ENCODE data around the gene NCAM2.

Gene NCAM2

DNA sequence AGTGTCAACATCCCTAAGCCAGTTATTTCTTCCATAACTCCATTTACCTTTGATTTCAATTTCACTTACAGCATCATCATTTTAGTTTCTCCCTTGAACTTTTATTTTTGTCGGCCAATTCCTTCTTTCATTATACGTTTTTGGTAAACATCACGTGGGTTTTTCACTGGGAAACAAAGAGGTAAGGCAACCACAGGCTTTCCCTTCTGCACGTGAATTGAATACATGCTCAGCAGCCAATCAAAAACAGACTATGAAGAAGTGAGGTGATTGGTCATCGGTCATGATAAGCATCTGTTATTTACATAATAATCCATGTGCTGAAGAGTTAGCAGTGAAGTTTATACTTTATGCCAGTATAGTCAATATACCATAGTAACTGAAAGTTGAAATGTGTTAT is 98.7 kb downstream of the NCAM2 start:
- no peak for DNase-seq (ENCODE audit: low spot score)
- Histone ChIP-seq H3K4me3 (no peak overlapping the region), H3K27ac (no peak overlapping the region)
- TF ChIP-seq, protein P1, sequence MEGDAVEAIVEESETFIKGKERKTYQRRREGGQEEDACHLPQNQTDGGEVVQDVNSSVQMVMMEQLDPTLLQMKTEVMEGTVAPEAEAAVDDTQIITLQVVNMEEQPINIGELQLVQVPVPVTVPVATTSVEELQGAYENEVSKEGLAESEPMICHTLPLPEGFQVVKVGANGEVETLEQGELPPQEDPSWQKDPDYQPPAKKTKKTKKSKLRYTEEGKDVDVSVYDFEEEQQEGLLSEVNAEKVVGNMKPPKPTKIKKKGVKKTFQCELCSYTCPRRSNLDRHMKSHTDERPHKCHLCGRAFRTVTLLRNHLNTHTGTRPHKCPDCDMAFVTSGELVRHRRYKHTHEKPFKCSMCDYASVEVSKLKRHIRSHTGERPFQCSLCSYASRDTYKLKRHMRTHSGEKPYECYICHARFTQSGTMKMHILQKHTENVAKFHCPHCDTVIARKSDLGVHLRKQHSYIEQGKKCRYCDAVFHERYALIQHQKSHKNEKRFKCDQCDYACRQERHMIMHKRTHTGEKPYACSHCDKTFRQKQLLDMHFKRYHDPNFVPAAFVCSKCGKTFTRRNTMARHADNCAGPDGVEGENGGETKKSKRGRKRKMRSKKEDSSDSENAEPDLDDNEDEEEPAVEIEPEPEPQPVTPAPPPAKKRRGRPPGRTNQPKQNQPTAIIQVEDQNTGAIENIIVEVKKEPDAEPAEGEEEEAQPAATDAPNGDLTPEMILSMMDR (IDR thresholded peaks at IDR 0.05): no peak

DNA sequence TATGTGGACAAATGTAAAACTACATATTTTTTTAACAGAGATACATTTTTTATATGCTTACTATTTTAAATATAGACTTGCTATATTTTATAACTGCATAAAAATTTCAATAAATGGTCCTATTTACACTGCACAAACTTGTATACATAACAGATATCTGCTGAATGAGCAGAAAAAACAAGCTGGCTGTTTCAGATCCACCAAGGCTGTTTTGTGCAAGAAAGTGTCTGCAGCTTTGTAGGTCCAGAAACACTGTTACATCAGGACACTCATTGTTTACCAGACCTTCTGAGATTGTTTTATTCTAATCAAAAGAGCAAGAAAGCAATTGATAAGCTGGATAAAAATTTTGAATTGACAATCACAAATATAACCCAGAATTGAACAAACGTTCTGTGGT is 99.3 kb downstream of the NCAM2 start:
- TF ChIP-seq, protein P1 (IDR thresholded peaks at IDR 0.05): no peak
- H3K27ac ChIP-seq: no peak overlapping the region
- no peak for DNase-seq (ENCODE audit: low spot score)
- H3K4me3 ChIP-seq: no peak overlapping the region

- Histone ChIP-seq H3K27ac (no peak overlapping the region), H3K4me3 (no peak overlapping the region)
- no peak for DNase-seq (ENCODE audit: low spot score)
- TF ChIP-seq, protein P1 (IDR thresholded peaks at IDR 0.05): no peak
These were observed 103.7 kb downstream of the NCAM2 start for GRCh38 chr21:21101911-21102310.

DNA sequence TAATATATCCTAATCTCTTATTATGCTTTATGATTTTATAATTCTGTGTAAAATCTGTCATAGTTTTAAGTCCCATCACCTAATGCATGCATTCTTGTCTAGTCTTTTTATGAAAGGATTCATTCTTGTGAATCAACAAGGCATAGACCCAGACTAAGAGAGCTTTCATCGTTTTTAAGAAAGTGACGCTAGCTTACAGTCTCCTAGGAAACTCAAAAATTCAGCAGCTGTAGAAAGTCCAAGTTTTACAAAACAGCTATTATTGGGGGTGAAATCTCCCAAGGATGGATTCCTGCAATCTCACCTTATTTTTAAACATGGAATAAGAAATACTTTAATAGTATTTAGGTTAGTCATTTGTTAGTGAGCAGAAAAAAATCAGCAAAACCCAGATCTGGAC is 104.7 kb downstream of the NCAM2 start:
- no peak overlapping the region for H3K27ac ChIP-seq
- H3K4me3 ChIP-seq: no peak overlapping the region
- TF ChIP-seq, protein P1 (IDR thresholded peaks at IDR 0.05): no peak
- no peak for DNase-seq (ENCODE audit: low spot score)

- DNase-seq (ENCODE audit: low spot score): no peak
- H3K27ac ChIP-seq: no peak overlapping the region
These were observed 105.5 kb downstream of the NCAM2 start for GRCh38 chr21:21103692-21104091.

GRCh38 chr21:21109736-21110135 is 111.5 kb downstream of the NCAM2 start:
- DNase-seq (ENCODE audit: low spot score): no peak
- TF ChIP-seq, protein P1 (IDR thresholded peaks at IDR 0.05): no peak
- no peak overlapping the region for H3K4me3 ChIP-seq
- H3K27ac ChIP-seq: no peak overlapping the region

More at GRCh38 chr21:21103692-21104091, 105.5 kb downstream of the NCAM2 start:
- TF ChIP-seq, protein P1 (IDR thresholded peaks at IDR 0.05): no peak
- no peak overlapping the region for H3K4me3 ChIP-seq

DNA sequence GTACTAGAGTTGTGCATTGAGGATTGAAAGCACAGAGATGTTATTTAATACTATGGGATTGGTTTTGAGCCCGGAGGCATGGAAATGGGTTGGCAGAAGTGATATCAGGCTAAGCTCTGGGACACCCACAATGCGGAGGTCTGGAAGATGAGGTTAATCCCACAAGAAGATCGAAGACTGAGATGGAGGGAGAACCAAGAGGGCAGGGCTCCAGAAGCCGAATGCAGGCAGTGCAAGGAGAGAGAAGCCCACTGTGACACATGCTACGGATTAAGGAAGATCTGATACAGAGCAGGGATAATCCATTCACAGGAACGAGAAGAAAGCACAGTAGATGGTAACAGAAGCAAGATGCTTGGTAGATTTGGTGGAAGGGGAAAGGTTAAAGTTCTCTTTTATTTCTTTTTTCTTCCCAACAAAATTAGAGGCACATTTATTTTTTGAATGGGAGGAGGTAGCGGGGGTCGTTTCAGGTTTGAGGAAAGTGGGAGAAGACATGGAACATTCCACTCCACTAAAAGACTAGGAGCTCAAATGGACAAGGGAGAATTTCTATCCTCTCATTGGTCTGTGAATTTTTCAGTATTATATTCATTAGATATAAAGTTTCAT is 113.2 kb downstream of the NCAM2 start:
- TF ChIP-seq, protein P1 (IDR thresholded peaks at IDR 0.05): no peak
- no peak for DNase-seq (ENCODE audit: low spot score)
- Histone ChIP-seq H3K4me3 (no peak overlapping the region), H3K27ac (no peak overlapping the region)

Measured in coronary artery (tissue), 2 donors.